ENCODE data around the gene DCAKD.

Gene DCAKD

GRCh38 chr17:45009676-45010467 is 41.6 kb downstream of the DCAKD start:
- H3K36me3 ChIP-seq, result no peaks in the 10 kb centered on the region
- no peak for TF ChIP-seq CTCF (IDR thresholded peaks at IDR 0.05)
- H3K4me1 ChIP-seq (ENCODE audit: control insufficient read depth in 1 of 2, insufficient read depth in 1 of 2, low read depth in 1 of 2, low read length in 1 of 2), result peaks cover 4 to 8% of the 10 kb centered on the region in 2 experiments
- H3K27ac ChIP-seq, result no peak overlapping the region
- H3K27me3 ChIP-seq, result peaks cover 39% of the 10 kb centered on the region
- H3K9me3 ChIP-seq, result no peaks in the 10 kb centered on the region
- no peak overlapping the region for H3K4me3 ChIP-seq (ENCODE audit: low read depth in 1 of 2, low read length in 1 of 2)

GRCh38 chr17:45008216-45008615 is 43.2 kb downstream of the DCAKD start:
- Histone ChIP-seq H3K4me1 (ENCODE audit: control insufficient read depth in 1 of 2, insufficient read depth in 1 of 2, low read depth in 1 of 2, low read length in 1 of 2) (peaks cover 4 to 8% of the 10 kb centered on the region in 2 experiments), H3K27me3 (peaks cover 50% of the 10 kb centered on the region), H3K9me3 (no peaks in the 10 kb centered on the region), H3K27ac (no peak overlapping the region), H3K36me3 (no peaks in the 10 kb centered on the region), H3K4me3 (ENCODE audit: low read depth in 1 of 2, low read length in 1 of 2) (no peak overlapping the region)
- no peak for TF ChIP-seq CTCF (IDR thresholded peaks at IDR 0.05)

GRCh38 chr17:45006927-45007461 is 44.4 kb downstream of the DCAKD start:
- no peaks in the 10 kb centered on the region for H3K9me3 ChIP-seq
- H3K36me3 ChIP-seq, result no peaks in the 10 kb centered on the region
- H3K27me3 ChIP-seq, result peaks cover 49% of the 10 kb centered on the region
- no peak overlapping the region for H3K27ac ChIP-seq
- H3K4me3 ChIP-seq (ENCODE audit: low read depth in 1 of 2, low read length in 1 of 2), result no peak overlapping the region
- peaks cover 4 to 8% of the 10 kb centered on the region in 2 experiments for H3K4me1 ChIP-seq (ENCODE audit: control insufficient read depth in 1 of 2, insufficient read depth in 1 of 2, low read depth in 1 of 2, low read length in 1 of 2)
- TF ChIP-seq CTCF (IDR thresholded peaks at IDR 0.05), result no peak

GRCh38 chr17:45005700-45006099 is 45.7 kb downstream of the DCAKD start:
- Histone ChIP-seq H3K36me3 (no peaks in the 10 kb centered on the region), H3K27ac (no peak overlapping the region), H3K9me3 (no peaks in the 10 kb centered on the region), H3K4me1 (ENCODE audit: control insufficient read depth in 1 of 2, insufficient read depth in 1 of 2, low read depth in 1 of 2, low read length in 1 of 2) (peaks cover 4 to 8% of the 10 kb centered on the region in 2 experiments), H3K27me3 (peaks cover 54% of the 10 kb centered on the region), H3K4me3 (ENCODE audit: low read depth in 1 of 2, low read length in 1 of 2) (no peak overlapping the region)
- TF ChIP-seq CTCF (IDR thresholded peaks at IDR 0.05), result no peak

- TF ChIP-seq CTCF (IDR thresholded peaks at IDR 0.05), result no peak
- Histone ChIP-seq H3K9me3 (no peaks in the 10 kb centered on the region), H3K27me3 (peaks cover 53% of the 10 kb centered on the region), H3K36me3 (no peaks in the 10 kb centered on the region), H3K4me3 (ENCODE audit: low read depth in 1 of 2, low read length in 1 of 2) (no peak overlapping the region), H3K4me1 (ENCODE audit: control insufficient read depth in 1 of 2, insufficient read depth in 1 of 2, low read depth in 1 of 2, low read length in 1 of 2) (peaks cover 4 to 8% of the 10 kb centered on the region in 2 experiments), H3K27ac (no peak overlapping the region)
Measured at GRCh38 chr17:45004388-45004787, 47.0 kb downstream of the DCAKD start.
